ENCODE results near the gene CST9L. TPM values are rescaled to one million over a fixed set of nuclear protein-coding genes. Genes with fewer than 3 reads are reported as not detected.

CST9L gene
- total RNA-seq, 2 experiments from 2014 or later = not detected

DNA sequence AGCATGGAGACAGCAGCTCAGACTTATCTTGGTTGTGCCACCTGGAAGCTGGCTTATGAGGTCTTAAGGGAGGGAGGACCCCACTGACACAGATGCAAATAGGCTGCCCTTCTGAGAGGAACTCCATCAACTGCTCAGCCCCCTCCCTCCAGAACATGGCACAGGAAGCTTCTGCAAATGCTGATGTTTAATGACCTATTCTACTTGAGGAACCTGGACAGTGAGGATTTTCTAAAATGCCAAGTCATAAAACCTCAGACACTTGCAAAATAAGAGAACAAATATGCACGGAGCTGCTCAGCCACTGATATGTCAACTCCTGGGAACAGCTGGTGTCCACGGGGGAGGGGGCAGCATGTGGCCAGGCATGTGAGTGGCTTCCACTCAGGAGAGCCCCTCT is 34.0 kb upstream of the CST9L start:
- DNase-seq = no peak
- CTCF ChIA-PET = no interaction called here

GRCh38 chr20:23601715-23602114 is 33.4 kb upstream of the CST9L start:
- ChIA-PET POLR2A (no interaction called here), CTCF (no interaction called here)
- Histone ChIP-seq H3K27ac (ENCODE audit: low read depth in 1 of 2, low read length in 2 of 2) (no peak overlapping the region), H3K4me3 (ENCODE audit: low read length) (no peak overlapping the region), H3K9me3 (ENCODE audit: control insufficient read depth in 1 of 2, insufficient read depth in 1 of 2, low read length in 2 of 2) (no peaks in the 10 kb centered on the region), H3K36me3 (ENCODE audit: insufficient read depth, low read length) (no peaks in the 10 kb centered on the region), H3K4me1 (ENCODE audit: insufficient read depth, low read length) (peaks cover 2% of the 10 kb centered on the region), H3K27me3 (ENCODE audit: control insufficient read depth in 1 of 2, insufficient read depth in 2 of 2, low read length in 2 of 2) (no peaks in the 10 kb centered on the region)
- Mint-ChIP-seq H3K4me3 (no peak overlapping the region), H3K27ac (no peak overlapping the region), H3K27me3 (peaks cover 5% of the 10 kb centered on the region), H3K9me3 (no peaks in the 10 kb centered on the region), H3K4me1 (ENCODE audit: low read depth) (no peaks in the 10 kb centered on the region), H3K36me3 (ENCODE audit: low read depth) (no peaks in the 10 kb centered on the region)
- intact Hi-C loops (cut with DNase I, micrococcal nuclease) = loop anchor here (10.0 kb wide), 1 partner anchor 1267 kb away; no protein-coding TSS in a partner anchor
- TF ChIP-seq, protein P1, sequence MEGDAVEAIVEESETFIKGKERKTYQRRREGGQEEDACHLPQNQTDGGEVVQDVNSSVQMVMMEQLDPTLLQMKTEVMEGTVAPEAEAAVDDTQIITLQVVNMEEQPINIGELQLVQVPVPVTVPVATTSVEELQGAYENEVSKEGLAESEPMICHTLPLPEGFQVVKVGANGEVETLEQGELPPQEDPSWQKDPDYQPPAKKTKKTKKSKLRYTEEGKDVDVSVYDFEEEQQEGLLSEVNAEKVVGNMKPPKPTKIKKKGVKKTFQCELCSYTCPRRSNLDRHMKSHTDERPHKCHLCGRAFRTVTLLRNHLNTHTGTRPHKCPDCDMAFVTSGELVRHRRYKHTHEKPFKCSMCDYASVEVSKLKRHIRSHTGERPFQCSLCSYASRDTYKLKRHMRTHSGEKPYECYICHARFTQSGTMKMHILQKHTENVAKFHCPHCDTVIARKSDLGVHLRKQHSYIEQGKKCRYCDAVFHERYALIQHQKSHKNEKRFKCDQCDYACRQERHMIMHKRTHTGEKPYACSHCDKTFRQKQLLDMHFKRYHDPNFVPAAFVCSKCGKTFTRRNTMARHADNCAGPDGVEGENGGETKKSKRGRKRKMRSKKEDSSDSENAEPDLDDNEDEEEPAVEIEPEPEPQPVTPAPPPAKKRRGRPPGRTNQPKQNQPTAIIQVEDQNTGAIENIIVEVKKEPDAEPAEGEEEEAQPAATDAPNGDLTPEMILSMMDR (IDR thresholded peaks at IDR 0.05) = no peak
- DNase-seq (no peak), ATAC-seq (ENCODE audit: poor library complexity) (no peak)

More for the DNA sequence above, 34.0 kb upstream of the CST9L start:
- Mint-ChIP-seq H3K9me3 (no peaks in the 10 kb centered on the region), H3K27ac (no peak overlapping the region), H3K4me3 (no peak overlapping the region), H3K36me3 (ENCODE audit: low read depth) (no peaks in the 10 kb centered on the region), H3K4me1 (ENCODE audit: low read depth) (no peaks in the 10 kb centered on the region), H3K27me3 (peaks cover 5% of the 10 kb centered on the region)
- TF ChIP-seq, protein P1 (IDR thresholded peaks at IDR 0.05) = no peak
- Histone ChIP-seq H3K4me1 (ENCODE audit: insufficient read depth, low read length) (peaks cover 2% of the 10 kb centered on the region), H3K27me3 (ENCODE audit: control insufficient read depth in 1 of 2, insufficient read depth in 2 of 2, low read length in 2 of 2) (no peaks in the 10 kb centered on the region), H3K4me3 (ENCODE audit: low read length) (no peak overlapping the region), H3K9me3 (ENCODE audit: control insufficient read depth in 1 of 2, insufficient read depth in 1 of 2, low read length in 2 of 2) (no peaks in the 10 kb centered on the region), H3K27ac (ENCODE audit: low read depth in 1 of 2, low read length in 2 of 2) (no peak overlapping the region), H3K36me3 (ENCODE audit: insufficient read depth, low read length) (no peaks in the 10 kb centered on the region)
- no peak for ATAC-seq (ENCODE audit: poor library complexity)
- intact Hi-C loops (cut with DNase I, micrococcal nuclease) = loop anchor here (10.0 kb wide), 1 partner anchor 1267 kb away; no protein-coding TSS in a partner anchor
- POLR2A ChIA-PET = no interaction called here

GRCh38 chr20:23598481-23598880 is 30.2 kb upstream of the CST9L start:
- H3K4me1 ChIP-seq (ENCODE audit: insufficient read depth, low read length) = no peaks in the 10 kb centered on the region
- Mint-ChIP-seq H3K4me1 (ENCODE audit: low read depth) (no peaks in the 10 kb centered on the region), H3K4me3 (no peak overlapping the region), H3K9me3 (no peaks in the 10 kb centered on the region), H3K27me3 (peaks cover 5% of the 10 kb centered on the region), H3K36me3 (ENCODE audit: low read depth) (no peaks in the 10 kb centered on the region), H3K27ac (no peak overlapping the region)
- DNase-seq = no peak
- no peak for ATAC-seq (ENCODE audit: poor library complexity)
- CTCF ChIA-PET = no interaction called here
- no peak overlapping the region for H3K27ac ChIP-seq (ENCODE audit: low read depth in 1 of 2, low read length in 2 of 2)
- no peaks in the 10 kb centered on the region for H3K36me3 ChIP-seq (ENCODE audit: insufficient read depth, low read length)
- POLR2A ChIA-PET = no interaction called here
- TF ChIP-seq, protein P1 (IDR thresholded peaks at IDR 0.05) = no peak
- intact Hi-C loops (cut with DNase I, micrococcal nuclease) = no loop called here
- H3K9me3 ChIP-seq (ENCODE audit: control insufficient read depth in 1 of 2, insufficient read depth in 1 of 2, low read length in 2 of 2) = no peaks in the 10 kb centered on the region
- H3K27me3 ChIP-seq (ENCODE audit: control insufficient read depth in 1 of 2, insufficient read depth in 2 of 2, low read length in 2 of 2) = no peaks in the 10 kb centered on the region
- H3K4me3 ChIP-seq (ENCODE audit: low read length) = no peak overlapping the region

All from CD4-positive, alpha-beta T cell (primary cell).